ENCODE measurements around the gene BOLA3.
"Not testable (repeated sequence)": the region's sequence is repeated elsewhere in the genome, so short reads cannot be mapped to it uniquely, and the experiment has no call there.

Gene BOLA3

DNA sequence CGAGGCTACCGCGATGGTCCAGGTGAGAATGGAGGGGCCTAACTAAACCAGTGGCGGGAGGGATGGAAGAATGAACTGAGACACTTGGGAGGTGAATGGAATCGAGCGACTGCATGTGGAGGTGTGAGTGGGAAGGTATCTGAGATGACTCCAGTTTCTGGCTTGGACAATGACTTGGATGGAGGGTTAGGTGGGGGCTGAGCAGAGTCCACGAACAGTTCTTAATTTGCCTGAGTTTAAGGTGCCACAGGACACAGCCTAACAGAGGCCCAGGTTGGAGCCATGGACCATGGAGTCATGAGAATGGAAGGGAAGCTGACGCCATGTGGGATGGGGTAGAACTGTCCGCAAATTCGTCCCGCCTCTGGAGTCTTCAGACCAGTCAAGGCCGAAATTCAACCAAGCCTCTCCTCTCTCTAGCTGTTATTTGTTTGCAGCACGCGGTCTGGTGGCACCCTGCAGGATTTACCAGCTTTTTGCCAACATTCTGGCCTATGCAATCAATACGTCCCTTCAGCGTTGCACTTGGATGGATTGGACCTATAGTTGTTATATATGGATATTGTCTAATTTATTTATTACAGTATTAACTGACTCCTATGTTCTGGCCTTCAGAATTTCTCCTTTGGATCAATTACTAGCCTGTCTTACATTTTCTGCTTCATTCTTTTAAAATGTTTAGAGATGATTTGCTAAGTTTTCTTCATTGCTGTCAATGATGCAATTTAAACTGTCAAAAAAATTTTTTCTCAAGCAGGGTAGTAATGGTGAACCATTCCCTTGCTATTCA, 940 bp upstream of the BOLA3 start:
- DNase-seq, result no peak

DNA sequence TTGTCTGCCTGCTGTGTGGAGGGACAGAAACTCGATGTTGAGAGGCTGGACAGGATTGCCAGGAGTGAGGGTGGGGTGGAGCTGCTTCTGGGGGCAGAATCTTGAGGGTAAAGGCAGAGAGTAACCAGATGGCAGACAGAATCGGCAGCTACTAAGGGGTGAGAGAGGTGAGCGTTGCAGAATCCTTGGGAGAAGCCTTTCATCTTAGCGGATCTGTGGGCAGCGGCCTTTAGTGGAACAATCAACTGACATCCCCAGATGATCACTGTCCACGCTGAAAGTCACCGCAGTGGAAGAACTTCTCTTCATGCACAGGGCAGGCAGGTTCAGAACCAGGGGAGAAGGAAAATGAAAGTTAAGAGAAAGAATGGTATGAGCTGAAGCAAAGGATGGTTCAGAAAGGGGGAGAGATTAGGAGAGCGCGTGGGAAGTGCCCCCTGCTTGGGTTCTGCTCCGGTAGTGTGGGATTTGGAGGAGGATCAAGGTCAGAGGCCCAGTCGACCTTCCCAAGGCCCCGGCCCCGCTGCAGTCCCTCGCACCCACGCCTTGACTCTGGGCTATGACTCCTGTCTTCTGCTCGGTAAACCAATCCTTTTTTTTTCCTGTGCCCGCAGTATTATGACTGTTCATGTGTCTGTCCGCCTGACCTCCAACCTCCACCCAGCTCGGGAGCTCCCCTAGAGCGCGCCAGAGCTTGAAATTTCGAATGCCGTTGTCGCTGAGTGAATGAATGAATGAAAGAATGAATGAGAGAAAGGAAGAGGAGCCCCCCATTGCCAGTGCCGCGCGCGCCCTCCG, 584 bp downstream of the BOLA3 start:
- peak; percentile 67 for DNase-seq

DNA sequence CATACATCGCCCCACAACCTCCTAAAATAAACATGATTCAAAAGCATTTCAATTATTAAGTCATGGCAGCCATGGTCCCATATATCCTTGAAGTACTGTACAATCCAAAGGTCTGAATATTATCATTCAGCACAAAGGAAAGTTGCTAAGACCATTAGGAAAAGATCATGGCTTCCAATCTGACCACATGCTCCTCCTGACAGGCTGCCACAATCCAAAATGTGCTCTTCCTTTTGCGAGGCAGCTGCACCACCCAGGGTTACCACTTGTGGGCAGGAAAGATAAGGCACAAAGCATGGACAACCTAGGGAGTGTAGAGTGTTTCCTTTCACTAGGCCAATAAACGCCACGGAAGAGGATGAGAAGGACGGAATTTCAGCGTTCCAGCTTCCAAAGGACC, 5.4 kb downstream of the BOLA3 start:
- DNase-seq, result no peak

DNA sequence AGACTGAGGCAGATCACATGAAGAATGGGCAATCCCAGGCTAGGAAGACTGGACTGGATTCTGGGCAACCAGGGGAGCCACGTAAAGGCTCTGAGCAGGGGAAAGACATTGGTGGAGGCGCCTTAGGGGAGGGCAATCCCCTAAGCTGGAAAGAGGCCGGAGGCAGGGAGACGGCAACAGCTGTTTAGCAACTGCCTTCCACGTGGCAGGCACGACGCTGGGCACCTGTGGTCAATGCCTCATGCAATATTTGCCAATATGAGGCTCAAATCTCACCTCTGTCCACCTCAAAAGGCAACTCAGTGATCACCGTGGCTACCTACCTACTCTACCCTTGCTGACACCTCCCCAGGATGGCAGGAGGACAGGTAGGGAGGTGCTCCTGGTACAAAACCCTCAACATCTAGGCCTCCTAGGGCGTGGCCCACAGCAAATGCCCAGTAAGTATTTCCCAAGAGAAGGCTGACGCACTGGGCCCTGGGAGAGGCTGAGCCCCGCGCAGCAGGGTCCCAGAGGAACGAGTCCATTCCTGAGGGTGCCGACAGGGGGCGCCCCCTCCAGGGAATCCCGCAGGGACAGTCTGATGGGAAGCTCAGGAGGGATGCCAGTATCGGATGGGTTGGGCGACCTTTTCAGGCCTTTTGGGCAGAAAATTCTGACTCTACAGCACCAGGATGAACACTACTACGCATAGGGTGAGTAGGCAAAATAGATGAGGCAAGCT, 8.9 kb downstream of the BOLA3 start:
- no peak for DNase-seq

DNA sequence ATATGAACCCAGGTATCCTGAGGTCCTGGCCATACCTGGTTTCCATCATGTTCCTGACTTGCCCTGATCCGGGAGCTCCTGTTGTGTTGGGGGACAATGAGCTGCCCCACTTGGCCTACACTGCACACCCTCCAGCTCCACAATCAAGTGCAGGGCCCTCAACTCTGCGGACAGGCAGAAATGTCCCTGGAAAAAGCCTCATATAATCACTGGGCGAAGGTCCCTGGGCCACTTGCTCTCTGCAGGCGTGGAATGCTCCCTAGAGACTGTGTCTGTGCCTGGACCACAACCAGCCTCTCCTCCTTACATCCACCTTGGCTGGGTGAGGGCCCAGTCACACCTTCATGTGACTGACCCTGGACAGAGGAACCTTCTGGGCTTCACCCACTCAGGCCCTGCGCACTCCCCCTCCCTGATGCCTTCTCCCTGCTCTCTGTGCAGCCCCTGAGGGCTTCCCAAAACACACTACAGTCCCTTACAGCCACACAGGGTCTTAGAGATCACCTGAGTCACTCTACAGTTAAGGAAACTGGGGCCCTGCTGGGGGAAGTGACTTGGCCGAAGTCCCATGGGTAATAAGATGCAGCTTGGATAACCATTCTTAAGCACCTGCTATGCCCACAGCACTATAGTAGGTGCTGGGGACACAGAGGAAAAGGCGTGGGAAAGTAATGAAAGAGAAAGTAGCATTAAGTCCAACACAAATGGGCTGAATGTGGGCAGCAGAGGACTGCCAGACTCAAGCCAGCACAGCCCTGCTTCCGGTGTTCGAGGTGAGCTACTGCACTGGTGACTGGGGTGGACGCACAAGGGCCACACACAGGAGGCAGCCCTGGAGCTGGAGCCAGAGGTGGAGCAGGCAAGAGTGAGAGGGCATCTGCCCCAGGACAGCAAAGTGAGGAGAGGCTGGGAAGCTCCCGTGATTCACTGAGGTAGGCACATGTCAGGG, 9.8 kb downstream of the BOLA3 start:
- no peak for DNase-seq

DNA sequence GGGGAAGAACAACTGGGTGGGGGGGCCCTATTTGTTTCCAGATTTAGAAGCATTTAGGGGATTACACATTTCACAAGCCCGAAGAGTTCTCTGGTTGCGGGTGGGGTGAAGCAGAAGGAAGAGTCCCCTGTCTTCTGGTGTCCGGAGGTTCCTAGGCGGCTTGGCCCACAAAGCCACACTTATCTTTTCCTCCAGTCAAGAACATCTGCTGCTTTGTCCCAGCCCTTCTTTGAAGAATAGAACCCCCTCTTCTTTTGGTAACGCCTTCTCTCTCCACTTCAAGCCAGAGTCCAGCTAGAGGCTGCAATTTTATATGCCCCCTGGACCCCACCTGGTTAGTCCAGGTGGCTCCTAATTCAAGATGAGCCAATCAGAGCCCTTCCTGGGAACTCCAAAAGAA, 15.8 kb downstream of the BOLA3 start:
- no peak for DNase-seq

DNA sequence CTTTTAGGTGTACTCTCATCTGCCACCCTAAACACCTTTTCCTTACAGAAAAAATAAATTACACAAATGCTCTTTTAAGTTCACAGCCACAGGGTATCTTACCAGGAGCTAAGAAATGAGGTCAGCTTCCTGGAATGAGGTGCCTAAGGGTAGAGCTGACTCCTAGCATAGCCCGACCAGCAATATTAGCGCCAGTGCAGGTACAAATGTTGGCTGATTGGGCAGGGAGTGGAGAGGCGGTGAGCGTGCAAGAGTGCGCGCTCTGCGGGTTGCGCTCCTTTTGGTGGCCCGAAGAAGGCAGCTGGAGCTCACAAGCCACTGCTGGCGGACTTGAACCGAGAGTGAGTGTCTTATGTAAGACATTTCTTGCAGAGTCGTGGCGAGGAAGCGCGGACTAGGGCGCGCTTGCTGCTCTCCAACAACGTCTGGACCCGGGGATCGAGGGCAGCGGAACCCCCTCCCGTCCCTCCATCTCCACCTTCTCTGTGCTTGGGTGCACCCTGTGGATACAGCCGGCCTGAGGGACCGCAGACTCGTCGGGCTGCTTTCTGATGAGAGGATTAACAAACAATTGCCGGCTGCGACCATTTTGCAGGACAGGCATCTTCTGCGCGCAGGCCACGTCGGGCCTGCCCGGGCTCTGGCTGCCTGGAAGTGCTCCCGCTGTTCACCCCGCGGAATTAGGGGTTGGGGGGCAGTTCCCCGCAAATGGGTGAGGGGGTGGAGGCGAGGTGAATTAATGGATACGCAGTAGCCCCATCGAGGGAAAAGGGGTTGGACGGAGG, 17.3 kb downstream of the BOLA3 start:
- no peak for DNase-seq

DNA sequence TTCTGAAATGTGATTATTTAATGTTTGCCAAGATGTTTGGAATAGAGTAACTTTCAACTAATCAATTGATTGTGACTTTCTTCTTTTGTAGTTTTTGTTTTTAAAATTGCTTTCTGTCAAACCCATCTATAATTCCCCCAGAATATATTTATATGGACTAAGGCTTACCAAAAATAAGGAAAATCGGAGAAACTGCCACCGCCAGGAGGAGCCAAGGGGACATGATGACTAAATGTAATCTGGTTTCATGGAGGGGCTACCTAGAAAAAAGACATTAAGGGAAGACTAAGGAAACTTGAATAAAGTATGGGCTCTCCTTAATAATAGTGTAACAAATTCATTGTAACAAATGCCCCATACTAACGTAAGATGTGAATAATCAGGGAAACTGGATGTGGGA, 19.5 kb downstream of the BOLA3 start:
- no peak for DNase-seq

DNA sequence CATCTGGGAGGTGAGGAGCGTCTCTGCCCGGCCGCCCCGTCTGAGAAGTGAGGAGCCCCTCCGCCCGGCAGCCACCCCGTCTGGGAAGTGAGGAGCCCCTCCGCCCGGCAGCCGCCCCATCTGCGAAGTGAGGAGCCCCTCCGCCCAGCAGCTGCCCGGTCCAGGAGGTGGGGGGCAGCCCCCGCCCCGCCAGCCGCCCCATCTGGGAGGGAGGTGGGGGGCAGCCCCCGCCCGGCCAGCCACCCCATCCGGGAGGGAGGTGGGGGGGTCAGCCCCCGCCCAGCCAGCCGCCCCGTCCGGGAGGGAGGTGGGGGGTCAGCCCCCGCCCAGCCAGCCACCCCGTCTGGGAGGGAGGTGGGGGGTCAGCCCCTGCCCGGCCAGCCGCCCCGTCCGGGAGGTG, 23.8 kb downstream of the BOLA3 start:
- DNase-seq, result not testable (repeated sequence)

DNA sequence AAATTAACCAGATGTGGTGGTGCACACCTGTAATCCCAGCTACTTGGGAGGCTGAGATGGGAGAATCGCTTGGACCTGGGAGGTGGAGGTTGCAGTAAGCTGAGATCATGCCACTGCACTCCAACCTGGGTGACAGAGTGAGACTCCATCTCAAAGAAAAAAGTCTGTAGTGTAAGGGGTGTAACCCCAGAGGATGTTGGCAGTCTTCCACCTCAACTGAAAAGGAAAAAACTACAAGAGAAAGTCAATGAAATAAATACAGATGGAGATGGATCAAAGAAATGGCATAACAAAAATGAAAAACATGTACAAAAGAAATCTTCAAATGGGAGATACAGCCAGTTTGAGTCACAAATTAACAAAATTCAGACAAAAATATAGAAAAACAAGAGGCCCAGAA, 25.9 kb downstream of the BOLA3 start:
- DNase-seq, result not testable (repeated sequence)

DNA sequence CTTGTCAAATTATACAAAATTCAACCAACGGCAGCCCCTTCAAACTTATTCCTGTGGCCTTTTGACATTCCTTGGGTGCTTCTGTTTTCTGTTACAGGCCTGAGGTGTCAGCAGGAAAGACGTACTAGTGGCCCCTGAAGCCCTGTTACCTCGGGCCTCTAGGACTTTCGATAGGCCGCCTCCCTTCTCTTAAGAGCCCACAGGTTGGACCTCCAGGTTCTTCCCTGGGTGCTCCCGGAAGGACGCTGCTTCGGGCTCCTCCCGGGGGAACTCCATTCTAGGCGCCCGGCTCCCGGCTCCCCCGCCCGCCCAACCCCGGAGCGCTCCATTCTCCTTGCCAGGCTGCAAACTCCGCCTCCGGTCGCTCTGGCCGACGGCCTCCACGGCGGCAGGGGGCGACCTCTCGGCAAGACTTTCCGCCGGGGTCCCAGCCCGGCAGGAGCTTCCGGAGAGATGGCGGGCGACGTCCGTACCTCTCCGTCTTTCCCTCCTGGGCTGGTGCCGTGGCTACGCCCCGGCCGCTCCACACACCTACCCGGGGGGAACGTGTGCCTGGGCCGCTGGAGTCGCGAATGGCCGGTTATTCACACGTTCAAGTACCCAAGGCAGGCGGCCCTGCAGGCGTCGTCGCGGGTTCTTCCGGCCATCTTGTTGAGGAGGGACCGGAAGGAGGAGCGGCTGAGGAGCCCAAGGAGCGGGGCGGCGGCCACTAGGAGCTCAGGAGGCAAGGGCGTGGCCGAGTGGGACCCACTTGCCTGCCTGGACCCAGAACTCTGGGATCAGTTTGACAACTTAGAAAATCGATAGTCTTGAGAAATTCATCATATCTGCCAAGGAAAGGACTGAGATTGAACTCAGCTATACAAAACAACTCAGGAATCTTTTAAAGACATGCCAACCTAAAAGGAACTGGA, 27.5 kb downstream of the BOLA3 start:
- DNase-seq, result peak; percentile 93

DNA sequence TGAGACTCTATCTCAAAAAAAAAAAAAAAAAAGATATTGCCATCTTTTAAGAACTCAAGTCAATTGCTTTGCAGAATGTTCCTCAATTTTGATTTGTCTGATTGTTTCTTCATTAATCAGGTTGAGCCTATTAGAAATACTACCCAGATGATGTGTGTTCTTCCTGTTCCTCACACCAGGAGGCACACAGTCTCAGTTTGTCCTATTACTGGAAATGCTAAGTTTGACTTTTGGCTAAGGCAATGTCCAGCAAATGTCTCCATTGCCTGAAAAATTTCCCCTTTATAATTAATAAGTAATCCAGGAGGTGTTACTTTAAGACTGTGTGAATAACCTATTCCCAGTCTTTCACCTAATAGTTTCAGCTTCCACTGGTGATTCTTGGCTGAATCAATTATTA, 28.4 kb downstream of the BOLA3 start:
- DNase-seq, result peak; percentile 30

DNA sequence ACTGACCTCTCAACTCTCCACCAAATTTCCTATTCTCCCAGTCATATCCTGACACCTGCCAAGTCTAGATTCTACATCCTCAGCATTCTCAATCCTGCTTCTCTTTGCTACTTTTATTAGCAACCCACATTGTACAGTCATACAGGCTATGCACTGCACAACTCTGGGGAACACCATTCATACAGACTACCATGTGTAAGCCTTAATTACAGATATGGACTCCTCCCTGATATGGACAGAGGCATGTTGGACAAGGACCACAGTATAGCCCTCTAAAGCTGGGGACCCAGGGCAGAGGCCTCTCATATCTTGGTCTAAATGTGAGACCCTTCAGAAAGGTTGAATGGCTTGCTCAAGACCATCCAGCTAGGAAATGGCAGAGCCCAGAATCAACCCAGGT, 36.3 kb downstream of the BOLA3 start:
- no peak for DNase-seq

DNA sequence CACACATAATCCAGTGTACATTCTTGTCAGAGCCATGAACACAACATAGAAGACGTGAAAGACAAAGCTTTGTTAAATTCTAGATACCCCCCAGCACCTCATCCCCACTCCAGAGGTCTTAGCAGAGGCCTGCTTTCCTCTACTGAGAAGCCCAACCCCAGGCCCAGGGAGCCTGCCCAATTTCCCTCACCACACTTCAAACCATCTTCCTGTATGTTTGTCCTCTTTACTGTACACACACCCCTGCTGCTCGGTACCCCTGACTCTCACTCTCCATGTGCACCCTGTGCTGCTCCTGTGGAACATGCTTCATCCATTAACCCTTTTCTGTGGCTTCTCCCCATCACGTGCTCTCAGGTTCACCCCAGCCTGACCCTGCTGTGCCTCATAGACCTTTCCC, 37.2 kb downstream of the BOLA3 start:
- DNase-seq, result no peak

DNA sequence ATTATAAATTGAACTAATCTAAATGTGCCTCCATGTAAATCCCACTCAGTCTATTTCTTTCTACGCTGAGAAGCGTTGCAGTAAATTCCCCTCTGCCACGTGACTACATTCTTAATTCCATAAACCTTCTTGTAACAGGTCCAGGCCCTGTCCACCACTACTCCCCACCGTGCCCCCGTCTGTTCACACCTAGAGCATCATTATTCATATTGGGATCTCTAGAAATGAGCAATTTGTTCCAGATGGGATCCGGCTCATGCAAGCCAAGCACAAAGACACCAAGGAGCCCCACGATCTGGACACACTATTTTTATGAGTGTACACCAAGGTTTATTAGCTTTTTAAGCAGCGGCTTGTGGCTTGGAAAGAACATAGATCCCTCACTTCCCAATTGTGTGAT, 38.2 kb downstream of the BOLA3 start:
- no peak for DNase-seq

DNA sequence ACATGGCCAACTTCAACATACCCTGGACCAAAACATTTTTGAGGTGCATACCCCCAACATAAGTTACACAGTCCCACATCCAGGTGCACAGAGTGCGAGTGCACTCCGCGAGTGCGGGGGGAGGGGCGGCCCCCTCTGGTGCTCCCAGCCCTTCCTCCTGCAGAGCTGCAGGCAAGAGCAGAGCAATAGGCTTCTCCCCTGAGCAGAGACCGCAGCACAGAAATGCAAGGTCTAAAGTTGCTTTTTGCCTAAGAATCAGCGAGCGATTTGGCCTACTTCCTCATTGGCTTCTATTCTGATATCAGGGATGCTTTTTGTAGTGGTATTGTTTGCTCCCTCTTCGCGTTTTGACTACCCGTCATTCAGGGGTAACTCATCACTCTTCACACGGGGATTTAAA, 40.6 kb downstream of the BOLA3 start:
- no peak for DNase-seq

DNA sequence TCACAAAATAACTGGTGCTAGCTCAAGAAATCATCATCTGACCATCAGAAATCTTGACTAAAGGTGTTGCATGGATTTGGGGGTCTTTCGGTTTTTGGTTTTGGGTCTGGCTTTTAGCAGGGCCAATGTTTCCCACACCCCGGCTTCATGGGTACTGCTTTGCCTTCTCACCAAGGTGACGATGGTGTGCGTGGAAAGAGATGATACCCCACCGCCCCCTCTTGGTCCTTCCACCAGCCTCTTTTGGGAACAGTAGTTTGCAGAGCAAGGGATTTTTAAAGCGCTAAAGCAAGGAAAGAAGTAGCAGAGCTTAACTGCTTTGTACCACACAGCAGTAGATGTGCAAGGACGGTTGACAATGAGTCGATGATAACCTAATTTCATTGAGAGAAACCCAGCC, 42.3 kb downstream of the BOLA3 start:
- no peak for DNase-seq

DNA sequence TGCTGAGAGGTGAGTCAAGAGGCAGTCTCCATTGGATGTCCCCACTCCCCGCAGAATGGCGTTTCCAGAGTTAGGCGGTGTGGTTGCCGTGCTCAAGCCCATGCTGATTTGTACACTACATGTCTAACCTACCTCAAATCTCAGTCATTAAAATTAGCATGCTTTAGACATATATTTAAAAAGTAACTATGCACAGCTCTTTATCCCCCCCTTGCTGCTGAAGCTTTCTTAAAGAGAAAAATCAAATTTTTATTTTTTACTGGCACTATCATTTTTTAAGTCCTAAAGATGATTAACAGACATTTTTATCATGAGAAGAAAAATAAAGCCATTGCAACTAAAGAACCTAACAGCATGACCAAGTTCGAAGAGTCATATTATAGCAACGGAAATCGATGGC, 42.9 kb downstream of the BOLA3 start:
- DNase-seq, result no peak

DNA sequence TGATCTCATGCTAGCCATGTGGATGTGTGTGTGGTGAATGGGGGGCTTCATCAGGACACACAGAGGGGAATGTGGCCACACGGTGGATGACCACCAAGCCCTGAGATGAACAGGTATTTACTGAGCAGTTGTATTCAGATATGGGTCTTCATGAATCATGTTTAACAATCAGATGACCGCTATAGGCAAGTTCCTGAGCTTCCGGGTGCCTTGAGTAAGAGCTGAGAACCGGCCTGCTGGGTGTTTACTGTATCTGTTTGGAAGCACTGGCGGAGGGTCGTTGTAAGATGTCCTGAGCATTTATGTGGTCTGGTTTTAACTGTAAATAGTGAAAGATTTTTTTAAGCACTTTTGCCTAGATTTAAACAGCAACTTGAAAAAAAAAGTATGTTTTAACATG, 43.9 kb downstream of the BOLA3 start:
- DNase-seq, result no peak

DNA sequence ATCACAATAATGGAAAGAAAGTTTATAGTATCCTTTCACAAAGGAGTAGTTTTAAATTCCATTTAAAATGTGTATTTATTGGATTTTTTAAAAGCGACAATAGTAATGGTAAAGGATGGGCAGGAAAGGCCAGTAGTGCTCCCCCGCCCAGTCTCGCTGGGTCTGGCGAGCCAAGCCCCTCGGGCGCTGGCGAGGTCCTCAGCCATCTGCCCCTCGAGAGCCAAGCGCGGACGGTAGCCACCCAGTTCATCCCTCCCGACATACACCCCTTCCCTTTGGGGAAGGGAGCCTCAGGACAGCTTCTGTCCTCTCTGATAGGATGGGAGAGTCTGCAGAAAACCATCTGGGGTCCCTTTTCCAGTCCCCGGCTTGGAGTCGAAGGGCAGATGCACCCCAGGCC, 45.2 kb downstream of the BOLA3 start:
- DNase-seq, result no peak
